Activated B cell treated with CpG ODN at 0.5 μM for 24 hours (primary cell): ENCODE measurements around the gene NKAIN2. TPM values are rescaled to one million over a fixed set of nuclear protein-coding genes. Genes with fewer than 3 reads are reported as not detected.

Experiments
- ATAC-seq: fragments of 200-7000 bp; cut with Tn5 transposase; one replicate; pipeline ENCODE4 v1.10.0; 2021; ENCODE audit warnings: low read depth, mild to moderate bottlenecking, moderate library complexity
- CTCF ChIA-PET: fragments of 350-600 bp; sonication (Branson Sonifier 250); formaldehyde crosslinking; loops from one replicate; lab custom pipeline; 2021; ENCODE audit warnings: antibody characterized with exemption; lab: Charles Lee
- POLR2A ChIA-PET: fragments of 350-600 bp; sonication (Branson Sonifier 250); formaldehyde crosslinking; loops from one replicate; lab custom pipeline; 2021; ENCODE audit warnings: antibody characterized with exemption; lab: Charles Lee
- DNase-seq: peaks from one replicate; pipeline ENCODE4 v3.0.0; 2022
- H3K27ac Mint-ChIP-seq: one replicate; pipeline ENCODE4 v1.8.0; 2020; ENCODE audit warnings: mixed read lengths
- H3K27me3 Mint-ChIP-seq: one replicate; pipeline ENCODE4 v1.8.0; 2021; ENCODE audit warnings: mixed read lengths
- H3K36me3 Mint-ChIP-seq: one replicate; pipeline ENCODE4 v1.8.0; 2021; ENCODE audit warnings: low read depth, mixed read lengths
- H3K4me1 Mint-ChIP-seq: one replicate; pipeline ENCODE4 v1.8.0; 2021; ENCODE audit warnings: mixed read lengths
- H3K4me3 Mint-ChIP-seq: one replicate; pipeline ENCODE4 v1.8.0; 2020; ENCODE audit warnings: mild to moderate bottlenecking, mixed read lengths
- H3K9me3 Mint-ChIP-seq: one replicate; pipeline ENCODE4 v1.8.0; 2020; ENCODE audit warnings: mixed read lengths
- CTCF ChIP-seq: fragments of 200-600 bp; IDR thresholded peaks from one replicate; pipeline ENCODE4 v1.8.0; 2022; ENCODE audit warnings: antibody characterized with exemption, mild to moderate bottlenecking
- intact Hi-C: fragments of 100-400 bp; cut with micrococcal nuclease; formaldehyde crosslinking; loops from one replicate; pipeline ENCODE4 v1.15.1; 2024
- total RNA-seq: library from RNA; stranded (reverse); gene quantifications from 2 replicates; pipeline ENCODE4 v1.2.3, GENCODE V29; 2022

Gene NKAIN2
- total RNA-seq, 1 donor from 2014 or later = not detected

DNA sequence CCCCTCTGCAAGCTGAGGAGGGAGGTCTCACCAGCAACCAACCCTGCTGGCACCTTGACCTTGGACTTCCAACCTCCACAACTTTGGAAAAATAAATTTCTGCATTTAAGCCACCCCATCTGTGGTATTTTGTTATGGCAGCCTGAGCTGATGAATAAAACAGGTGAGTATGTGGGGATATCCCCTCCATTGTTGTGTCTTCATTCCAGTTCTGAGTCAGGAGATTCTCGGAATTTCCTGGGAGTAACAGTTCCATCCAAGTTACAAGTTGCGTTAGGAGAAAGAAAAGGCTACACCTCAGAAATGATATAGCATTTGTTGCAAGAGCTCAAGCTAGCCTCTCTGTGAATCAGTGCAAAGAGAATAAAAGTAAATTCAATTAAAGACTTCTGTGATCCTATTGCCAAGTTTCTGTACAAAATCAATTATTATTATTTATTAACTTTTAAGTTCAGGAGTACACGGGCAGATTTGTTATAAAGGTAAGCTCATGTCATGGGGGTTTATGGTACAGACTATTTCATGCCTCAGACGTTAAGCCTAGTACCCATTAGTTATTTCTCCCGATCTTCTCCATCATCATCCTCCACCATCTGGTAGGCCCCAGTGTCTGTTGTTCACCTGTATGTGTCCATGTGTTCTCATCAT lies 153.0 kb downstream of the NKAIN2 start:
- Mint-ChIP-seq H3K27me3 (no peaks in the 10 kb centered on the region), H3K27ac (no peak overlapping the region), H3K4me3 (no peak overlapping the region), H3K9me3 (peaks cover 9% of the 10 kb centered on the region), H3K36me3 (no peaks in the 10 kb centered on the region), H3K4me1 (no peaks in the 10 kb centered on the region)
- DNase-seq (no peak), ATAC-seq (no peak)
- TF ChIP-seq CTCF = no peak
- POLR2A ChIA-PET = no interaction called here
- intact Hi-C loops = no loop called here
- CTCF ChIA-PET = no interaction called here

DNA sequence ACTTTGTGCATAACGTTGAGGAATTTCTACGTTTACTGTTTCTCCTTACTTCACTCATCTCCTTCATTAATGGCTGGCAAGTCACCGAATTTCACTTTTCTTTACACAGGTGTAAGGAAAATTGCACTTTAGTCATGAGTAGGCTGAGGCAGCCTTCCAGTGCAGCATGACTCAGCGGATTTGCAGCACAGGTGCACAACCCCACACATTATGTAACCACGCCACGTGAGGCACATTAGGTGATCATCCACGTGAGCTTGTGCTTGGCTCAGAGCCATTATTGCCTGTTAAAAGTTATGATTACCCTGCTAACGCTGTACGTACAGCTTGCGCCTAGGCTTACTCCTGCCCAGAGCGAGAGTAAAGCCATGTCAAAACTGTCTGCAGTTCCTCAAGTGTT lies 158.8 kb downstream of the NKAIN2 start:
- TF ChIP-seq CTCF = no peak
- H3K36me3 Mint-ChIP-seq = no peaks in the 10 kb centered on the region
- POLR2A ChIA-PET = no interaction called here
- no peak for ATAC-seq
- no peak overlapping the region for H3K4me3 Mint-ChIP-seq
- CTCF ChIA-PET = no interaction called here
- H3K9me3 Mint-ChIP-seq = no peaks in the 10 kb centered on the region
- intact Hi-C loops = no loop called here
- H3K4me1 Mint-ChIP-seq = no peaks in the 10 kb centered on the region
- no peak for DNase-seq
- H3K27ac Mint-ChIP-seq = no peak overlapping the region
- no peaks in the 10 kb centered on the region for H3K27me3 Mint-ChIP-seq

DNA sequence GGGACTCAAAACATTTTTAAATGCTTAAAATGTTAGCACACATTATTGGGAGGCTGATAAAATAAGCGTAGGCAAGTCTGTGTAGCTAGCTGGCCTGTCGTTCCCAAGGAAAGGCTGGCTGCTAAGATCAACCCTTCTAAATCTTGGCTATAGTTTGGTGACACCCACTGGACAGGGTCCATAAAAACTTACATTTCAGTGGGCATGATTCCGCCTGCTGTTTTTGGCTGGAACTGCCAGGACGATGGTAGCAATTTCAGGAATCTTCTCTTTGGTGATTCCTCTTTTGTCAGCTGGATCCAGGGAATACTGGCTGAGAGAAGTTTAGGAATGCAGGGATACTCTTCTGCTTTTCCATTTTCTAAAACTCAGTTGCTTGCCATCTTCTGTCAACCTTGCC lies 162.2 kb downstream of the NKAIN2 start:
- H3K9me3 Mint-ChIP-seq = no peaks in the 10 kb centered on the region
- ChIA-PET CTCF (no interaction called here), POLR2A (no interaction called here)
- no peak overlapping the region for H3K27ac Mint-ChIP-seq
- no peaks in the 10 kb centered on the region for H3K4me1 Mint-ChIP-seq
- DNase-seq (no peak), ATAC-seq (no peak)
- H3K27me3 Mint-ChIP-seq = no peaks in the 10 kb centered on the region
- no peak overlapping the region for H3K4me3 Mint-ChIP-seq
- H3K36me3 Mint-ChIP-seq = no peaks in the 10 kb centered on the region
- TF ChIP-seq CTCF = no peak
- intact Hi-C loops = no loop called here

- no peak for DNase-seq
- H3K36me3 Mint-ChIP-seq = no peaks in the 10 kb centered on the region
- no peak overlapping the region for H3K27ac Mint-ChIP-seq
- TF ChIP-seq CTCF = no peak
- no peak for ATAC-seq
- CTCF ChIA-PET = no interaction called here
- POLR2A ChIA-PET = no interaction called here
- H3K4me3 Mint-ChIP-seq = no peak overlapping the region
- no peaks in the 10 kb centered on the region for H3K9me3 Mint-ChIP-seq
- no peaks in the 10 kb centered on the region for H3K4me1 Mint-ChIP-seq
- no peaks in the 10 kb centered on the region for H3K27me3 Mint-ChIP-seq
- intact Hi-C loops = no loop called here
These were observed 163.0 kb downstream of the NKAIN2 start for GRCh38 chr6:123966618-123967017.

DNA sequence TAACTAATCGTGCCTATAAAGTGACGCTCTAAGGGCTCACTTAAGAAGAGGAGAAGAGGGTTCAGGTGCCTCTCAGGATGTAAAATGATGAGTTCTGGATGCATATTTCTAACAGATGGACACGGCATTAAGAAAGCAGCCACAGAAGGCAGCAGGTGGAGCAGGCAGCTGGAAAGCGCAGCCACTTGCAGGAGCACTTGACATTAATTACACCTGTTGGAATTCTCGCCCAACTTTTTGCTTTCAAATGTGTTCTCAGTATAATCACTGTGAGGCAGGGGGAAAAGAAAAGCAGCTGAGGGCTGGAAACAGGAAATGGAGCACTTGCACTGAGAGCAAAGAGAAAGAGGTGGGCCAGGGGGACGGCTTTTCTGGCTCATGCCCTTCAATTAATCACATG lies 164.2 kb downstream of the NKAIN2 start:
- H3K4me3 Mint-ChIP-seq = no peak overlapping the region
- DNase-seq = no peak
- ATAC-seq = no peak
- H3K27me3 Mint-ChIP-seq = no peaks in the 10 kb centered on the region
- no peaks in the 10 kb centered on the region for H3K4me1 Mint-ChIP-seq
- no peak overlapping the region for H3K27ac Mint-ChIP-seq
- intact Hi-C loops = no loop called here
- no peaks in the 10 kb centered on the region for H3K9me3 Mint-ChIP-seq
- no peaks in the 10 kb centered on the region for H3K36me3 Mint-ChIP-seq
- TF ChIP-seq CTCF = no peak
- CTCF ChIA-PET = no interaction called here
- POLR2A ChIA-PET = no interaction called here
